ENCODE results near the gene AWAT2. TPM values are rescaled to one million over a fixed set of nuclear protein-coding genes. Genes with fewer than 3 reads are reported as not detected.

AWAT2 gene
- total RNA-seq, 1 donor = not detected

DNA sequence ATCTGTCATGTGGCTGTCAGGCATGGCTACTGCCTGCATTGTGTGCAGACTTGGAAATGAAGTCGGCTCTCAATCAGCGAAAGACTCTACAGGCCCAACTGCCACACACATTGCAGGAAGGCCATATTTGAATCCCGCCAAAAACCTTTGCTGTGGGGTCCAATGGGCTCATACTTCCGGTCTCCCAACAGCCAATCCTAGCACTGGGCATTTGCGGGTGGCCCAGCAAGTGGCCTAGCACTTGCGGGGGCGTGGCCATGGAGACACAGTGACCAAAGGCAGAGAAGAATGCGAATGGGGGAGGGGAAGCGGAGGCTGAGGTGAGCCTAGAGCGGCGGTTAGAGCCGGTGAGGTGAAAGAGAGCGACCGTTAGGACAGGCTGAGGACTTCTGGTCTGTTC lies 12.3 kb upstream of the AWAT2 start, which contains the start of gene OTUD6A:
Gene OTUD6A, plus strand, starts transcription at position 382 of the 400 bp plus-strand sequence. CDS start 68 bp downstream, outside the sequence.
- no peaks in the 10 kb centered on the region for H4K20me1 ChIP-seq (ENCODE audit: insufficient read depth, low read length)
- H3K4me3 ChIP-seq (ENCODE audit: insufficient read depth, low read length) = no peak within 1 kb of the TSS
- H3K79me2 ChIP-seq (ENCODE audit: insufficient read depth, low read length) = no peaks in the 10 kb centered on the region
- H2AFZ ChIP-seq (ENCODE audit: low read length) = no peak within 1 kb of the TSS
- no peaks in the 10 kb centered on the region for H3K27me3 ChIP-seq (ENCODE audit: insufficient read depth, low read length)
- no peak within 1 kb of the TSS for H3K27ac ChIP-seq (ENCODE audit: low read depth, low read length)
- H3K4me2 ChIP-seq (ENCODE audit: insufficient read depth, low read length) = no peak within 1 kb of the TSS
- no peaks in the 10 kb centered on the region for H3K36me3 ChIP-seq (ENCODE audit: insufficient read depth, low read length)
- TF ChIP-seq, protein P1, sequence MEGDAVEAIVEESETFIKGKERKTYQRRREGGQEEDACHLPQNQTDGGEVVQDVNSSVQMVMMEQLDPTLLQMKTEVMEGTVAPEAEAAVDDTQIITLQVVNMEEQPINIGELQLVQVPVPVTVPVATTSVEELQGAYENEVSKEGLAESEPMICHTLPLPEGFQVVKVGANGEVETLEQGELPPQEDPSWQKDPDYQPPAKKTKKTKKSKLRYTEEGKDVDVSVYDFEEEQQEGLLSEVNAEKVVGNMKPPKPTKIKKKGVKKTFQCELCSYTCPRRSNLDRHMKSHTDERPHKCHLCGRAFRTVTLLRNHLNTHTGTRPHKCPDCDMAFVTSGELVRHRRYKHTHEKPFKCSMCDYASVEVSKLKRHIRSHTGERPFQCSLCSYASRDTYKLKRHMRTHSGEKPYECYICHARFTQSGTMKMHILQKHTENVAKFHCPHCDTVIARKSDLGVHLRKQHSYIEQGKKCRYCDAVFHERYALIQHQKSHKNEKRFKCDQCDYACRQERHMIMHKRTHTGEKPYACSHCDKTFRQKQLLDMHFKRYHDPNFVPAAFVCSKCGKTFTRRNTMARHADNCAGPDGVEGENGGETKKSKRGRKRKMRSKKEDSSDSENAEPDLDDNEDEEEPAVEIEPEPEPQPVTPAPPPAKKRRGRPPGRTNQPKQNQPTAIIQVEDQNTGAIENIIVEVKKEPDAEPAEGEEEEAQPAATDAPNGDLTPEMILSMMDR (IDR thresholded peaks at IDR 0.05; ENCODE audit: extremely low read depth, low read depth, low read length) = no peak
- no peak for DNase-seq (ENCODE audit: insufficient read length, low spot score, missing footprints)
- H3K9me3 ChIP-seq (ENCODE audit: low read depth, low read length) = no peaks in the 10 kb centered on the region
- no peaks in the 10 kb centered on the region for H3K4me1 ChIP-seq (ENCODE audit: insufficient read depth, low read length)

DNA sequence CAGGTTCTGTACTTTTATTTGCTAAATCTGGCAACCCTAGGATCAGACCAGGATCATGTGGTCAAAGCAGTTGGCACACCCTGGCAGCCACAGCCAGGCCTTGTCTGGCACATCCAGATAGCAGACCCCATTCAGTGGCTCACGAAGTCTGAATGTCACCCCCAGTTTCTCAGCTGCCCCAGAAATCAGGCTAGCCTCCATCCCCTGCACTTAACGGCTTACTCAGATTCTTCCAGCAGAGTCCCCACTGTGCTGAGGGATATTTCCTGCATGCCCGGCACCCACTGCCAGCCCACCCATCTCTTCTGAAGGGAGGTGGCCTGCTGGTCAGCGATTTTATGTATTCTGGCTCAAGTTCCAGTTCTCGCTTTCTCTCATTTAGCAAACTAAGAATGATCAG lies 4.7 kb upstream of the AWAT2 start:
- Histone ChIP-seq H3K36me3 (ENCODE audit: insufficient read depth, low read length) (no peaks in the 10 kb centered on the region), H3K4me2 (ENCODE audit: insufficient read depth, low read length) (no peak overlapping the region), H3K4me1 (ENCODE audit: insufficient read depth, low read length) (no peaks in the 10 kb centered on the region), H3K4me3 (ENCODE audit: insufficient read depth, low read length) (no peak overlapping the region), H3K27ac (ENCODE audit: low read depth, low read length) (no peak overlapping the region), H3K79me2 (ENCODE audit: insufficient read depth, low read length) (no peaks in the 10 kb centered on the region), H3K9me3 (ENCODE audit: low read depth, low read length) (no peaks in the 10 kb centered on the region), H4K20me1 (ENCODE audit: insufficient read depth, low read length) (no peaks in the 10 kb centered on the region), H3K27me3 (ENCODE audit: insufficient read depth, low read length) (peaks cover 11% of the 10 kb centered on the region), H2AFZ (ENCODE audit: low read length) (no peak overlapping the region)
- TF ChIP-seq, protein P1 (IDR thresholded peaks at IDR 0.05; ENCODE audit: extremely low read depth, low read depth, low read length) = no peak
- no peak for DNase-seq (ENCODE audit: insufficient read length, low spot score, missing footprints)

DNA sequence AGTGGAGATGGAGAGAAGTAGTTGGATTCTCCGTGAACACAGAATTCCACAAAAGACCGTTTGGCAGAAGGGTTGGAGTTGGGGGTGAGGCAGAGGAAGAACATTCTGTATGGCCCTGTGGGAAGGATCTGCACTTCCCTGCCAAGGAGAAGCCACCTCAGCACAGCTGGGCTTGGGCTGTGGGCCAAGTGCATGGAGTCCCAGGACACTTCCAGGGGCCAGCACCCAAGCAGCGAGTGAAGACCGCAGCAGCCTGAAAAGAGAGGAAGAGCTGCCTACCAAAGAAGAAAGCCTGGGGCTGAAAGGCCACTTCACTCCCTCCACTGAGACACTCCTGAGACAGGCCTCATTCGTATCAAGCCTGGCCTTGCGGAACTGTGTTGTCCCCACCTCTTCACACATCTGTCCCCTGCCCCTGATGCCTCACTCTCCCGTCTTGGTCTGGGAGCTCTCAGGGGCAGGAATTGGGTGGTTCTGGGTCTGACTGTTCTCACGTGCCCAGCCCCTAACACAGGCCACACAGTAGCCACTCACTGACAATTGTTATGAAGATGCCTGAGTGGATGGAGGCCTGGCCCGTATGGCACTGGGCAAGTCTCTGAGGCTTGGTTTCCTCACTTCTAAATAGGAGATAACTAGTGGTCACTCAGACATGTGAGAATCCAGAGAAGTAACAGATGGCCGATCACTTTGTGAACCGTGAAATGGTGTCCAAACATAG lies 3.3 kb upstream of the AWAT2 start:
- Histone ChIP-seq H3K27ac (ENCODE audit: low read depth, low read length) (no peak overlapping the region), H4K20me1 (ENCODE audit: insufficient read depth, low read length) (no peaks in the 10 kb centered on the region), H3K4me2 (ENCODE audit: insufficient read depth, low read length) (no peak overlapping the region), H3K27me3 (ENCODE audit: insufficient read depth, low read length) (peaks cover 11% of the 10 kb centered on the region), H3K36me3 (ENCODE audit: insufficient read depth, low read length) (no peaks in the 10 kb centered on the region), H3K79me2 (ENCODE audit: insufficient read depth, low read length) (no peaks in the 10 kb centered on the region), H2AFZ (ENCODE audit: low read length) (no peak overlapping the region), H3K9me3 (ENCODE audit: low read depth, low read length) (no peaks in the 10 kb centered on the region), H3K4me3 (ENCODE audit: insufficient read depth, low read length) (no peak overlapping the region), H3K4me1 (ENCODE audit: insufficient read depth, low read length) (no peaks in the 10 kb centered on the region)
- TF ChIP-seq, protein P1 (IDR thresholded peaks at IDR 0.05; ENCODE audit: extremely low read depth, low read depth, low read length) = no peak
- no peak for DNase-seq (ENCODE audit: insufficient read length, low spot score, missing footprints)

DNA sequence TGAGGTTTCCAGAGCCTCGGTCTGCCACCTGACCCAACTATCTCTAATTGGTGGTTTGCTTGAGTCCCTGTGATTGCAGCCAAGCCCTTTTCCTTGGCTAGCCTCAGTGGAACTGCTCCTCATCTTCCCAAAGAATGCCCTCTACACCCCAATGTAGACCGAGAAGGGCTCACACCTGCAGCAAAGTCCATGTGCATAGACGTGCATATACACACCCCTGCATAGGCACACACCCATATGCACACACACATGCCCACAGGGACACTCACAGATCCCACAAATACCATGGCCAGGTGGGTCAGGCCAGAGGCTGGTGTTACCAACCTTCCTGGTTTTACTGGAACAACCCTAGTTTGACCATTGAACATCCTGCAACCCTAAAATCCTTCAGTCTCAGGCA lies 332 bp downstream of the AWAT2 start:
- Histone ChIP-seq H3K36me3 (ENCODE audit: insufficient read depth, low read length) (no peaks in the 10 kb centered on the region), H3K4me1 (ENCODE audit: insufficient read depth, low read length) (no peaks in the 10 kb centered on the region), H4K20me1 (ENCODE audit: insufficient read depth, low read length) (no peaks in the 10 kb centered on the region), H3K4me2 (ENCODE audit: insufficient read depth, low read length) (no peak overlapping the region), H3K79me2 (ENCODE audit: insufficient read depth, low read length) (no peaks in the 10 kb centered on the region), H3K4me3 (ENCODE audit: insufficient read depth, low read length) (no peak overlapping the region), H3K27ac (ENCODE audit: low read depth, low read length) (no peak overlapping the region), H2AFZ (ENCODE audit: low read length) (no peak overlapping the region), H3K27me3 (ENCODE audit: insufficient read depth, low read length) (peaks cover 1% of the 10 kb centered on the region), H3K9me3 (ENCODE audit: low read depth, low read length) (no peaks in the 10 kb centered on the region)
- TF ChIP-seq, protein P1 (IDR thresholded peaks at IDR 0.05; ENCODE audit: extremely low read depth, low read depth, low read length) = no peak
- DNase-seq (ENCODE audit: insufficient read length, low spot score, missing footprints) = no peak
